Right ventricle myocardium superior (tissue), 1 donor: ENCODE results near the gene ADGRE1. TPM values are rescaled to one million over a fixed set of nuclear protein-coding genes. Genes with fewer than 3 reads are reported as not detected.
"Not testable (repeated sequence)": the region's sequence is repeated elsewhere in the genome, so short reads cannot be mapped to it uniquely, and the experiment has no call there.

Source experiments
- ATAC-seq: fragments of 200-7000 bp; cut with Tn5 transposase; one replicate; pipeline ENCODE4 v1.9.1; 2020; ENCODE audit warnings: mild to moderate bottlenecking; ENCODE audit not compliant: poor library complexity
- DNase-seq: peaks from one replicate; pipeline ENCODE4 v3.0.0-alpha.2; 2020
- intact Hi-C: fragments of 100-400 bp; cut with DNase I; formaldehyde crosslinking; loops from one replicate; pipeline ENCODE4 v1.11.2; 2022
- total RNA-seq: library from RNA; stranded (reverse); fragmentation: NEBNext Ultra II Directional; extraction: Animal tissue kit (Norgen Biotek cat#: 25700); gene quantifications from one replicate; pipeline ENCODE4 v1.2.1, GENCODE V29; 2021
- donor health status: DM: no; HTN: yes; CAD: no; lungs with severe emphysema.

Gene ADGRE1
- total RNA-seq, 1 donor from 2014 or later: 0.24 TPM

DNA sequence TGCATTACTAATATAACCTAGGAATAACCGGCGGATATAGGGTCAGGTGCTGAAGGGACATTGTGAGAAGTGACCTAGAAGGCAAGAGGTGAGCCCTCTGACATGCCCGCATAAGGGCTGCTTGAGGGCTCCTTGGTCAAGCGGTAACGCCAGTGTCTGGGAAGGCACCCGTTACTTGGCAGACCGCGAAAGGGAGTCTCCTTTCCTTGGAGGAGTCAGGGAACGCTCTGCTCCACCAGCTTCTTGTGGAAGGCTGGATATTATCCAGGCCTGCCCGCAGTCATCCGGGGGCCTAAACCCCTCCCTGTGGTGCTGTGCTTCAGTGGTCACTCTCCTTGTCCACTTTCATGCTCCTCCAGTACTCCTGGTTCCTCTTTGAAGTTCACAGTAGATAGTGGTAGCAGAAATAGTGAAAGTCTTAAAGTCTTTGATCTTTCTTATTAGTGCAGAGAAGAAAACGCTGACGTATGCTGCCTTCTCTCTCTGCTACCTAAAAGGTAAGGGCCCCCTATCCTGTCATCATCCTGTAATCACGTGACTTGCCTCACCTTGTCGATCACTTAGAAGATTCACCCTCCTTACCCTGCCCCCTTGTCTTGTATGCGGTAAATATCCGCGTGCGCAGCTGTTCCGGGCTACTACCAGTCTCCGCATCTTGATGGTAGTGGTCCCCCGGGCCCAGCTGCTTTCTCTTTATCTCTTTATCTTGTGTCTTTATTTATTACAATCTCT is 18.1 kb upstream of the ADGRE1 start:
- ATAC-seq, intact Hi-C loops: not testable (repeated sequence)

DNA sequence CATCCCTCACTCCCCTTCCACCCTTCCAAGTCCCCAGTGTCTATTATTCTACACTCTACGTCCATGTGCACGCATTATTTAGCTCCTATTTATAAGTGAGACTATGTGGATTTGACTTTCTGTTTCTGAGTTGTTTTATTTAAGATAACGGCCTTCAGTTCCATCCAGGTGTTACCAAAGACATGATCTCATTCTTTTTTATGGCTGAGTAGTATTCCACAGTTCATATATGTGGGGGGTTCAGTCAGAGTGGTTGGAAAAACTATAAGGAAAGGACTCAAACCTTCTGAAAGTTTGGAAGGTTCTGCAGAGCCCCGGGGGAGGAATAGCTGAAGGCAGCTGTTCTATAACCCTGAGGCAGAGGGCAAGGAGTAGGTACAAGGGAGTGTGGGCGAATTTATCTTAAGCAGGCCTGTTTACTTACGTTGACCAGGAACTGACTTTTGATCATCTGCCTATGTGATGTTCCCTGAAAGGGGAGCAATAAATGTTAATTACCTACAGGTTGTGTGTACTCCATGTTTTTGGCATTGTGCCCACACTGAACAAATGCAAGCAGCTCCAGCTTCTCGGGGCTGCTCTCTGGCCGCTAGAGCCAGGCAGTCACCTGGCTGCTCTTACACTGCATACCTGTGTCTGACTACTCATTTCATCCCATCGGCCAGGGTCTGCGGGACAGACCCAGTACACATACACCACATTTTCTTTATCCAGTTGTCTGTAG is 13.5 kb upstream of the ADGRE1 start:
- intact Hi-C loops: no loop called here
- DNase-seq (no peak), ATAC-seq (no peak)

More for the DNA sequence above, 18.1 kb upstream of the ADGRE1 start:
- not testable (repeated sequence) for DNase-seq

DNA sequence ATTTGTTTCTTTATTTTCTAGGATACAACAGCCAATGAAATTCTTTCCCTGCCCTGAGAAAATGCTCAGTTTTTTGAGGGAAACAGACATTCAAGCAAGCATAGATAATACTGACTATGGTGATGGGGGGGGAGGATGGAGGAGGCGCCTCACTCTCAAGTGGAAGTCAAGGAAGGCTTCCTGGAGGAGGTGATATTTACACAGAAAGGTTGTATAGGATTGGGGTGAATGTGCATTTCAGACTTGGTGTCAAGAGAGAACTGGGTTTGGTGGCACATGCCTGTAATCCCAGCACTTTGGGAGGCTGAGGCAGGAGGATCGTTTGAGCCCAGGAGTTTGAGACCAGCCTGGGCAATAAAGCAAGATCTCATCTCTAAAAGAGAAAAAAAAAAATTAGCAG is 12.2 kb upstream of the ADGRE1 start:
- ATAC-seq (no peak), DNase-seq (no peak)
- intact Hi-C loops: no loop called here

GRCh38 chr19:6876748-6877147 is 10.6 kb upstream of the ADGRE1 start:
- DNase-seq (no peak), ATAC-seq (peak; percentile 20)
- intact Hi-C loops: no loop called here

DNA sequence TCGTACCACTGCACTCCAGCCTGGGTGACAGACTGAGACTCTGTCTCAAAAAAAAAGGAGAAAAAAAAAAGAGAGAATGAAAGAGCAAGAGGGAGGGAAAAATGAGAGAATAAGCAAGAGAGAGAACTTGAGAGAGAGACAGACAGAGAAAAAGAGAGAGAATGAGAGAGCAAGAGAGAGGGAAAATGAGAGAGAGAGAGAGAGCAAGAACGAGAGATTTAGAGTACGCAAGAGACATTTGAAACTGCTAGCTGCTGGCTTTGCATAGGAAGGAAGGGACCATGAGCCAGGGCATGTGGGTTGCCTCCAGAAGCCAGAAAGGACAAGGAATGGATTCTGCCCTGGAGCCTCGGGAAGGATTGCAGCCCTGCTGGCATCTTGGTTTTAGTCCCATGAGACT is 9.6 kb upstream of the ADGRE1 start:
- ATAC-seq (no peak), DNase-seq (no peak)
- intact Hi-C loops: no loop called here

GRCh38 chr19:6886277-6886897 is 992 bp upstream of the ADGRE1 start:
- ATAC-seq (no peak), DNase-seq (no peak)
- intact Hi-C loops: no loop called here

- intact Hi-C loops: no loop called here
Observed at GRCh38 chr19:6888967-6889366, 1.6 kb downstream of the ADGRE1 start.

DNA sequence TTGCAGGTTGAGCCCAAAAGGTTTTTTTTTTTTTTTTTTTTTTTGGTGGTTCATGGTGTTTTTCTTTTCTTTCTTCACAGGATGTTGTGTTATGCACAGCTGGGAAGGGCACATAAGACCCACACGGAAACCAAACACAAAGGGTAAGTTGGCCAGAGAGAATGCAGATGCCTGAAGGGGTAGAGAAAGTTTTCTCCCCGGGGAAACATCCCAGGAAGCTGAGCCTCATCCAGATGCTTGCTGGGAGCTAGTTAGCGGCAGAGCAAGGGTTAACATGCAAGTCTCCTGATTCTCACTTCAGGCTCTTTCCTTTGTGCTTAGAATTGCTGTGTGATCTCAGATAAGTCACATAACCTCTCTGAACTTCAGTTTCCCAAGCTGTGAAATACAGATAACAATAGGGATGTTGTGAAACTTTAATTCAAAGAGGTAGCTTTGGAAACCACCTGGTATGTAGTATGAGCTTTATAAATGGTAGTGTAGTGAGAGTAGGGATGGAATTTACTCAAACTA is 3.1 kb downstream of the ADGRE1 start:
- no peak for ATAC-seq
- intact Hi-C loops: no loop called here
- DNase-seq: no peak

More at GRCh38 chr19:6888967-6889366, 1.6 kb downstream of the ADGRE1 start:
- DNase-seq: no peak
- ATAC-seq: no peak

DNA sequence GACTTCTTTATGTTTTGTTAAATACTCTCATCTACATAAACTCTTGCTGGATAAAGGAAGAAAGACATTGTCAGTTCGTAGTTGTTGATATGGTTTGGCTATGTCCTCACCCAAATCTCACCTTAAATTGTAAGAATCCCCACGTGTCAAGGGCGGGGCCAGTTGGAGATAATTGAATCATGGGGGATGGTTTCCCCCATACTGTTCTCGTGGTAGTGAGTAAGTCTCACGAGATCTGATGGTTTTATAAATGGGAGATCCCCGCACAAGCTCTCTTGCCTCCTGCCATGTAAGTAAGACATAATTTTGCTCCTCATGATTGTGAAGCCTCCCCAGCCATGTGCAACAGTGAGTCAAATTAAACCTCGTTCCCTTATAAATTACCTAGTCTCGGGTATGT is 3.6 kb downstream of the ADGRE1 start:
- intact Hi-C loops: no loop called here
- ATAC-seq (no peak), DNase-seq (no peak)

DNA sequence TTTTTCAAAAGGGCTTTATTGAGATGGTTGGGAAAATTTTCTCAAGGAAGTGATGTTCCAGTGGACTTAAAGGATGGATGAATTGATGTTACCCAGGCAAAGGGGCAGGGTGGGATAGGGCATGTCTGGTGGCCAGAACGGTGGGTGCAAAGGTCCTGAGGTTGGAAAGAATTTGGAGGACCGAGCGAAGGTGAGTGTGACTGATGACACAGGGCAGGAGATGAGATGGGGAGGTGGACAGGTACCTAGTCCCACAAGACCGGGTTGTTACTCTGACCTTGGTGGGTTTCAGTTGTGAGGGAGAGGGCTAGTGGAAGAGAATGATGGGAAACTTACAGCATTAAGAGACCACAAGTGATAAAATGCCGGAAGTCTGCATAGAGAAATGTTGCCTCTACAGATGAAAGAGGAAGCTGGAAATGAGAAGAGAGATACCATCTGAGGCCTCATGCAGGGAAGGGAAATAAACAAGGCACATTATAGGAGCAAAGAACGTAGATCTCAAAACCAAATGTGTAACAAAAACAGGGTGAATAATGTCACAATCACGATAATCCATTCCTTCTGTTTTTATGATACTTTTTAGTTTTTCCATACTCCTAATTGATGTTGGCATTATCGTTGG is 4.5 kb downstream of the ADGRE1 start:
- ATAC-seq: no peak
- no peak for DNase-seq
- intact Hi-C loops: no loop called here

- ATAC-seq: no peak
- intact Hi-C loops: no loop called here
Observed at GRCh38 chr19:6894313-6894712, 6.9 kb downstream of the ADGRE1 start.

DNA sequence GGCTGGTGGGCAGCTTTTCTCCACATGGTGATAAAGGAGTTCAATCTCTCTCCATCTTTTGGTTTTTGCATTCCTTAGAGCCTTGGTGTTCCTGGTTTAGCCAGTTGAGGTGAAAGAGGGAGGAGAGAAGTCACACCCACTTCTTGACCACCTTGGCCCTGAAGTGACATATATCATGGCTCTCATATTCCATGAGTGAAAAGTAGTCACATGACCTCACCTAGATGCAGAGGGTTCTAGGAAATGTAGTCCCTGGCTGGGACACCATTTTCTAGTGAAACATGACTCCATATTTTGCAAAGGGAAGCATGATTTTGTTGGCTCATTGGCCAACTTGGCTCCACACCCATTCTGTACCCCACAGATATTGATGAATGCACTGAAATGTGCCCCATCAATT is 16.1 kb downstream of the ADGRE1 start:
- intact Hi-C loops: no loop called here
- ATAC-seq (no peak), DNase-seq (no peak)

More at GRCh38 chr19:6894313-6894712, 6.9 kb downstream of the ADGRE1 start:
- DNase-seq: no peak

GRCh38 chr19:6906559-6907060 is 19.2 kb downstream of the ADGRE1 start:
- ATAC-seq: no peak
- no peak for DNase-seq
- intact Hi-C loops: no loop called here

- no peak for DNase-seq
- no peak for ATAC-seq
- intact Hi-C loops: no loop called here
Observed at GRCh38 chr19:6911523-6911922, 24.1 kb downstream of the ADGRE1 start.

- DNase-seq (no peak), ATAC-seq (no peak)
- intact Hi-C loops: no loop called here
Observed at GRCh38 chr19:6914321-6914720, 26.9 kb downstream of the ADGRE1 start.

GRCh38 chr19:6916952-6917351 is 29.6 kb downstream of the ADGRE1 start:
- intact Hi-C loops: no loop called here
- ATAC-seq (no peak), DNase-seq (no peak)

- no peak for ATAC-seq
- intact Hi-C loops: no loop called here
Observed at GRCh38 chr19:6925386-6925785, 38.0 kb downstream of the ADGRE1 start.

GRCh38 chr19:6925801-6926751 is 38.7 kb downstream of the ADGRE1 start:
- ATAC-seq: no peak

More at GRCh38 chr19:6925386-6925785, 38.0 kb downstream of the ADGRE1 start:
- DNase-seq: no peak

More at GRCh38 chr19:6925801-6926751, 38.7 kb downstream of the ADGRE1 start:
- DNase-seq: no peak
- intact Hi-C loops: no loop called here
